Dermis blood vessel endothelial cell (primary cell): ENCODE data around the gene APLP1. TPM values are rescaled to one million over a fixed set of nuclear protein-coding genes. Genes with fewer than 3 reads are reported as not detected.
"Not testable (repeated sequence)": the region's sequence is repeated elsewhere in the genome, so short reads cannot be mapped to it uniquely, and the experiment has no call there.

ENCODE experiments used
- DNase-seq: peaks from one replicate; pipeline ENCODE4 v3.0.0; 2010
- total RNA-seq: library from RNA; depleted of rRNA; stranded (reverse); fragments of >200 nt; gene quantifications from 2 replicates; pipeline ENCODE4 v1.2.3, GENCODE V29; 2014

The APLP1 gene
- total RNA-seq, 1 donor from 2014 or later: 1.9 TPM

DNA sequence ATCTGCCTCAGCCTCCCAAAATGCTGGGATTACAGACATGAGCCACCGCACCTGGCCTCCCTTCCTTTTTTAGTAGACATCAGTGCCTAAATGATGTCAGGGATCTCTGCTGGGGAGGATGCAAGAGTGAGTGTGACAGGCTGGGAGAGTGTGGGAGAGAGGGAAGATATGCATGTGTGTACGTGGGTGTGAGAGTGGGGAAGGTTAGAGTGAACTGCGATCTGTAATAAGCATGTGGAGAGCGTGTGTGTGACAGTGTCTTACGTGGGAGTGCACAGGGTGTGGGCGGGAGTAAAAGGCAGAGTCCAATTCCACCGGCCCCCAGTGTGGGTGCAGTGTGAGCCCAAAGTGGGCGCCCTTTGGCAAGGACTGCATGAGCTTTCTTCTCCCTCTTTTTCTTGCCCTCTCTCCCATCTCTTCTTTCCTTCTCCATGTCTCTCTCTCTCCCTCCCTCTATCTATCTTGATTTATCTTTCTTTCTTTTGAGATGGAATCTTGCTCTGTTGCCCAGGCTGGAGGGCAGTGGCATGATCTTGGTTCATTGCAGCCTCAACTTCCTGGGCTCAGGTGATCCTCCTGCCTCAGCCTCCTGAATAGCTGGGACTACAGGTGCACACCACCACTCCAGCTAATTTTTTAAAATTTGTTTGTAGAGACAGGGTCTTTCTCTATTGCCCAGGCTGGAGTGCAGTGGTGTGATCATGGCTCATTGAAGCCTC, 15.2 kb upstream of the APLP1 start:
- DNase-seq: no peak

DNA sequence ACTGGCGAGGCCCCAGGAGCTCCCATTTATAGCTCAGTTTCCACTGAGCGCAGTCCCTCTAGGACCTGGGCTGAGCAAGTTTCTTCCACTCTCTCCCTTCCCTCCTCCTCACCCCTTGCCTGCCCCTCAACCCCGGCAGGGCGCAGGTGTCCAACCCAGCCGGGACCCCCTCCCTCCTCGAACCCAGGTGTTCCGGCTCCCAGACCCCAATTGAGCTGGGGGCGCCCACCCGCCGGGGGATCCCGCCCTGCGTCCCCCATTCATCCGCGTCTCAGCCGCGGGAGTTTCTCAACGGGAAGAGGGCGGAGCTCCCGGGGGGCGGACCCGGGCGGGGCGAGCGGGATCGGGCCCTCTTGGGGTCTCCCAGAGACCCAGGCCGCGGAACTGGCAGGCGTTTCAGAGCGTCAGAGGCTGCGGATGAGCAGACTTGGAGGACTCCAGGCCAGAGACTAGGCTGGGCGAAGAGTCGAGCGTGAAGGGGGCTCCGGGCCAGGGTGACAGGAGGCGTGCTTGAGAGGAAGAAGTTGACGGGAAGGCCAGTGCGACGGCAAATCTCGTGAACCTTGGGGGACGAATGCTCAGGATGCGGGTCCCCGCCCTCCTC, 11.7 kb upstream of the APLP1 start, which contains the start of gene KIRREL2:
Gene KIRREL2, plus strand, starts transcription at position 366 of the 604 bp plus-strand sequence. Its CDS starts 209 bp downstream, at position 575.
- no peak for DNase-seq

DNA sequence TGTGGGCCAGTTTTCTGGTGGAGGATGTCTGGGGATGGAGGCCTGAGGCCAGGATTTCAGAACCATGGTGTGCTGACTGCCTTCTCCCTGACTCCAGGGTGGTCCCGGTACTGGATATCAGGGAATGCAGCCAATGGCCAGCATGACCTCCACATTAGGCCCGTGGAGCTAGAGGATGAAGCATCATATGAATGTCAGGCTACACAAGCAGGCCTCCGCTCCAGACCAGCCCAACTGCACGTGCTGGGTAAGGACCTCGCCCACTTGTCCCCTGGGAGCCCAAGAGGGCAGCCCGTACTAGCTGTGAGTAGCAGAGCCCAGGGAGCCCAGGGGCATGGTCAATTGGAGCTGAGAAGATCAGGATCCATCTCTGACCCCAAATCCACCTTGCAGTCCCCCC, 10.1 kb upstream of the APLP1 start:
- no peak for DNase-seq

DNA sequence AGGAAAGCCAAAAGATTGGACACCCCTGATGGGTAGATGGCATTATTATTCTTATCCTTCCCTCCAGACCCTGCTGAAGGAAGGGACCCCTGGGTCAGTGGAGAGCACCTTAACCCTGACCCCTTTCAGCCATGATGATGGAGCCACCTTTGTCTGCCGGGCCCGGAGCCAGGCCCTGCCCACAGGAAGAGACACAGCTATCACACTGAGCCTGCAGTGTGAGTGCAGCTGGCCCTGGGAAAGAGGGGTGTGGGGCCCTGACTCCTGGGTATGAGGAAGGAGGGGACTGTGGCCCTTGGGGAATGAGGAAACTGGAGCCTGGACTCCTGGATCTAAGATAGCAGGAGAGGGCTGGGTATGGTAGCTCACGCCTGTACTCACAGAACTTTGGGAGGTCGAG, 9.0 kb upstream of the APLP1 start:
- DNase-seq: no peak

DNA sequence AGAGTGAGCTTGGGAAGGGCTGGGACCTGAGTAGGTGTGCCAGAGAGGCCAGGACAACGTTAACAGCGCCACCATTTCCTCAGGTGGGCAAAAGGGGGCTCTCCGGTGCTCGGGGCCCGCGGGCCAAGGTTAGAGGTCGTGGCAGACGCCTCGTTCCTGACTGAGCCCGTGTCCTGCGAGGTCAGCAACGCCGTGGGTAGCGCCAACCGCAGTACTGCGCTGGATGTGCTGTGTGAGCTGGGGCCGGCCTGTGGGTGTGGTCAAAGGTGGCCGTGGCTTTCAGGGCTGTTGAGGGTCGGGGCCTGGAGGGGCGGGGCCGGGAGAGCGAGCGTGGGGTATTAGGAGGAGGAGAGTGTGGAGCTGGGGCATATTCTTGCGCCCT, 7.9 kb upstream of the APLP1 start:
- DNase-seq: no peak

DNA sequence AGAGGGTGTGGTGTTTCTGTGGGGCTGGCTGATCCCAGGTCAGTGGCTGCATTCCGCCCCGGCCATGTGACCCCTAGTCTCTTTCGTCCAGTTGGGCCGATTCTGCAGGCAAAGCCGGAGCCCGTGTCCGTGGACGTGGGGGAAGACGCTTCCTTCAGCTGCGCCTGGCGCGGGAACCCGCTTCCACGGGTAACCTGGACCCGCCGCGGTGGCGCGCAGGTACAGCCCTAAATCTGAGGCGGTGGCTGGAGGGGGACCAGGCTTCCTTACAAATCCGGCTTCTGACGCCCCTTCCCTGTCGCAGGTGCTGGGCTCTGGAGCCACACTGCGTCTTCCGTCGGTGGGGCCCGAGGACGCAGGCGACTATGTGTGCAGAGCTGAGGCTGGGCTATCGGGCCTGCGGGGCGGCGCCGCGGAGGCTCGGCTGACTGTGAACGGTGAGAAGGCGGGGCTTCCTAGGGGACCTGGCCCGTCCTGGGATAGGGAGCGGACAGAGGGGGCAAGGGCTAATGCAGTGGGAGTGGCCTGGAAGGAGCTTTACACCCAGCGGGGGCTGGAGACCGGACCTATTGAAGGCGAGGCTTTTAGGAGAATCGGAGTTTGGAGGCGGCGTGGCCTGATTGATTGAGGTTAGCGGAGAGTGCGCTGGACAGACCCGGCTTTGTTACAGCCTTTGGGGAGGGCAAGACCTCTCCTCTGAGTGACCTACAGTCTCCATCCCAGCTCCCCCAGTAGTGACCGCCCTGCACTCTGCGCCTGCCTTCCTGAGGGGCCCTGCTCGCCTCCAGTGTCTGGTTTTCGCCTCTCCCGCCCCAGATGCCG, 7.3 kb upstream of the APLP1 start:
- no peak for DNase-seq

DNA sequence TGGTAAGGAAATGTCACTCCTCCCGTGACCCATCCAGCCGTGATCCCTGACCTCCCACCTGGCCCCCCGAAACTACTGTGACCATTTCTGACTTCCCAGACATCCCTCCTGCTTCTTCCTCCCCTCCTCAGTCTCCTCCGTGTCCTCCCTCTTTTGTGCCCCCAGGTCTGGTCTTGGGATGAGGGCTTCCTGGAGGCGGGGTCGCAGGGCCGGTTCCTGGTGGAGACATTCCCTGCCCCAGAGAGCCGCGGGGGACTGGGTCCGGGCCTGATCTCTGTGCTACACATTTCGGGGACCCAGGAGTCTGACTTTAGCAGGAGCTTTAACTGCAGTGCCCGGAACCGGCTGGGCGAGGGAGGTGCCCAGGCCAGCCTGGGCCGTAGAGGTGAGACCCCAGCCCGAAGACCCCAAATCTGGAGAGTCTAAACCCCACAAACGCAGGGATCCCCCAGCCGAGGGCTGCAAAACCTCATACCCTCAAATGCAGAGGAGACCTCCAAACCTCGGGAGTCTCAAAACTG, 6.7 kb upstream of the APLP1 start:
- no peak for DNase-seq

DNA sequence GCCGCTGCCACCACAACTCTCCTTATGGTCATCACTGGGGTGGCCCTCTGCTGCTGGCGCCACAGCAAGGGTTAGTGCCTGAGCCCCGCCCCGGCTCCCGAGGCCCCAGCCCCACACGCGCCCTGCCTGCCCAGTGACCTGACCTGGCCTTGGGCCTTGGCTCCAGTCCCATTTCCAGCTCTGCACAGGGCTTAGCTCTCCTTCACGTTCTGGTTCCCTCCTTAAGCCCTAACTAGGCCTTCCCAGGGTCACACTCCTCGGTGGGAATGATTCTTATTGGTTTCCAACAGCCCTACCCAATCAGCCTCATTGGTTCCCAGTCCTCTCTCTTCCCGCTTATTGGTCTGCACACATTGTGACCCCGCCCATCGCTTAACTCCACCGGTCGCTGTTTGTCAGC, 5.8 kb upstream of the APLP1 start:
- no peak for DNase-seq

DNA sequence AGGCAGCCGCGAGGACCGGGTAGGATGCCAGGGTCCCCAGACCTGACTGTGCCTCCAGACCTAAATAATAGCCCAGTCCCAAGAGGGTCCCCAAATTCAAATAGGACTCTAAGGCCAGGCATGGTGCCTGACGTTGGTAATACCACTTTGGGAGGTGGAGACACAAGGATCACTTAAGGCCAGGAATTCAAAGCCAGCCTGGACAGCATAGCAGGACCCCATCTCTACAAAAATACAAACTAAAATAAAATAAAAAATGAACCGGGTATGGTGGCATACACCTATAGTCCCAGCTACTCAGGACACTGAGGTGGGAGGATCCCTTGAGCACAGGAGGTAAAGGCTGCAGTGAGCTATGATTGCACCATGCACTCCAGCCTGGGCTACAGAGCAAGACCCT, 5.4 kb upstream of the APLP1 start:
- no peak for DNase-seq

DNA sequence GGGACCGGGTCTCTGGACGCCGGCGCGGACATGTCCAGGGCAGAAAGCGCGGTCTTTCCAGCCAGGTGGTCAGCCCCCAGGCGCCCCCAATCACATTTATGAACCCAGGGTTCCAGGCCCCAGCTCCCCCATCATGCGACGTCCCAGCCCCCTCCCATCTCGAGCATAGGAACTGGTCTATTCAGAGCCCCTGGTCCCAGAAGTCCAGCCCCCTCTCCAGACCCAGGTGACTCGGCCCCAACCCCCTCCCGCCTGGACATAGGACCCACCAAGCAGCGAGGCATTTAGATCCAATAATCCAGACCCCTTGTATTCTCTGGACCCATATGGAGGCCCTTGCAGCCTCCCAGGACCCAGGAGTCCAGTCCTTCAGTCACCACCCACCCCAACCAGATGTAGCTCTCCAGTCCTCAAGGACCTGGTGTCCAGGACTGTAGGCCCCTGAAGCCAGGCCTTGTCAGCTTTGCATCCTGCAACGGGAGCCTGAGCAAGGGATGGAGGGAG, 501 bp downstream of the APLP1 start:
- no peak for DNase-seq

DNA sequence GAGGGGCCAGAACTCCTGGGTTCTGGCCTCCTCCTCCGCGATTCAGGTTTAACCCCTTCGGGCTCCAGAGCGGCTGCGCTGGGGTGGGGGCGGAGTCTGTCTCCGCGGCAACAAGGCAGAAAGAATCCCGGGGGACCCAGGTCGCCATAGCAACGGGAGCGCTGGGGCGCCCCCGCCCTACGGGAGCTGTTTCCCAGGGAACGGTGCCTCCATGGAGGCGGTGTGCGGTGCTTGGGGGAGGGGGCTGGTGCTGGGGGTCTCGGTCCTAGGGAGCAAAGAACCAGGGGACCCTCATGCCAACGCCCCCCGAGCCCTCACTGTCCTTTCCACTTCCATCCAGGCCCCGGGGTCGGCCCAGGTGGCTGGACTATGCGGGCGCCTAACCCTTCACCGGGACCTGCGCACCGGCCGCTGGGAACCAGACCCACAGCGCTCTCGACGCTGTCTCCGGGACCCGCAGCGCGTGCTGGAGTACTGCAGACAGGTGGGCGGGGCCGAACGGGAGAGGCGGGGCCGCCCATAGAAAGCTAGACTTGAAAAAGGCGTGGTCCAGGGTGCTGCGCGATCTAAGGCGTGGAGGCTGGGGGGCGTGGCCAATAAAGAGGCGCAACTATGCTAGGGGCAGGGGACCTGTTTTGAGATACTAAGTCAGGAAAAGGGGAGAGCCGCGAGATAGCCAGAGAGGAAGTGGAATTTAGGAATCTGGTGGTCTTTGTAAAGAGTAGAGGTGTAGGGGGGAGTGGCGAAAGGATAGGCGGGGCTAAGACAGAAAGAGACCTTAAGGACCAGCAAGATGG, 1.2 kb downstream of the APLP1 start:
- peak; percentile 70 for DNase-seq

DNA sequence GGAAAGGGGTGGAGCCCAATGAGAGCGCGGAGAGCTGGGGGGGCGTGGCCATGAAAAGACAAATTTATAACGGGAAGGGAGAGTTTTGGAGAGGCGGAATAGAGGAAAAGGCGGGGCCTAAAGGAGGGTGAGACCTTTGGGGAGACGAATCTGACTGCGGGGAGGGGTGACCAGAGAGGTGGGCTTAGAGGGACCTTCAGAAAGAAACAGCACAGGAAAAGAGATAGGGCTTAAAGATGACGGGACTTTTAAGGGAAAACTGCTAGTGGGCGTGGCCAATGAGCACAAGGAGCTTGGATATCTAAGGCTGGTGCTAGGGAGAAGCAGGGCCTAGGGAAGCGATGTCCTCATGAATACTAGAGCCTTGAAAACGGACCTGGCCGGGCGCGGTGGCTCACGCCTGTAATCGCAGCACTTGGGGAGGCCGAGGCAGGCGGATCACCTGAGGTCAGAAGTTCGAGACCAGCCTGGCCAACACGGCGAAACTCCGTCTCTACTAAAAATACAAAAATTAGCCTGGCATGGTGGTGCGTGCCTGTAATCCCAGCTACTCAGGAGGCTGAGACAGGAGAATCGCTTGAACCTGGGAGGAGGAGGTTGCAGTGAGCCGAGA, 1.9 kb downstream of the APLP1 start:
- DNase-seq: not testable (repeated sequence)

DNA sequence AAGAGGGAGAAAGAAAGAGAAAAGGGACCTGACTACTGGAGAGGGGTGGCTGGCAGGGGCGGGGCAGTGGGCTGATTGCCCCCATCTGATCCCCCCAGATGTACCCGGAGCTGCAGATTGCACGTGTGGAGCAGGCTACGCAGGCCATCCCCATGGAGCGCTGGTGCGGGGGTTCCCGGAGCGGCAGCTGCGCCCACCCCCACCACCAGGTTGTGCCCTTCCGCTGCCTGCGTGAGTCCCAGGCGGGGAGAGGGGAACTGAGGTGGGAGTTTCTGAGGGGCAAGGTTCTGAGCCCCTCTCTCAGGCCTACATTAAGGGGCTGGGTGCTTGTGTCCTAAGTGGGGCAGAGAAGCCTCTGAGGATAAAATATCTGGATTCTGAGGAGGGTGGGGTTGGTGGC, 2.4 kb downstream of the APLP1 start:
- no peak for DNase-seq

DNA sequence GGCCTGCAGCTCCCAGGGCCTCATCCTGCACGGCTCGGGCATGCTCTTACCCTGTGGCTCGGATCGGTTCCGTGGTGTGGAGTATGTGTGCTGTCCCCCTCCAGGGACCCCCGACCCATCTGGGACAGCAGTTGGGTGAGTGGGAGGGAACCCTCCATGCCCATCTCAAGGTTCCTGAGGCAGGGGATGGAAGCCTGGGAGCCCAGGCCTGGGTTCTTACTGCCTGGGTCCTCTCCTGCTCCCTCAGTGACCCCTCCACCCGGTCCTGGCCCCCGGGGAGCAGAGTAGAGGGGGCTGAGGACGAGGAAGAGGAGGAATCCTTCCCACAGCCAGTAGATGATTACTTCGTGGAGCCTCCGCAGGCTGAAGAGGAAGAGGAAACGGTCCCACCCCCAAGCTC, 3.2 kb downstream of the APLP1 start:
- no peak for DNase-seq

DNA sequence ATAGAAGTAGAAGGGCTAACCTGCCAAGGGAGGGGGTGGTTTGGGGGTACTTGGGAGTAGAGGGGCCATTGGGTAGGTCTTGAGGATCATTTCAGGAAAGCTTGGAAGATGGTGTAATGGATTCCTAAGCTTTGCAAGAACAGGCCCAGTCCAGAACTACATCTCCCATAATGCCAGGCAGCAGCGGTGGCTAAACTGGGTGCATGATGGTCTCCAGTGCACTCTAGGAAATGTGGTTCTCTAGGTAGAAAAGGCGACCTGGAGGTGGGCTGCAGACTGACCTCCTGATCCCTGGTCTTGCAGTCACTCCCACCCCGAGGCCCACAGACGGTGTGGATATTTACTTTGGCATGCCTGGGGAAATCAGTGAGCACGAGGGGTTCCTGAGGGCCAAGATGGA, 3.8 kb downstream of the APLP1 start:
- no peak for DNase-seq

DNA sequence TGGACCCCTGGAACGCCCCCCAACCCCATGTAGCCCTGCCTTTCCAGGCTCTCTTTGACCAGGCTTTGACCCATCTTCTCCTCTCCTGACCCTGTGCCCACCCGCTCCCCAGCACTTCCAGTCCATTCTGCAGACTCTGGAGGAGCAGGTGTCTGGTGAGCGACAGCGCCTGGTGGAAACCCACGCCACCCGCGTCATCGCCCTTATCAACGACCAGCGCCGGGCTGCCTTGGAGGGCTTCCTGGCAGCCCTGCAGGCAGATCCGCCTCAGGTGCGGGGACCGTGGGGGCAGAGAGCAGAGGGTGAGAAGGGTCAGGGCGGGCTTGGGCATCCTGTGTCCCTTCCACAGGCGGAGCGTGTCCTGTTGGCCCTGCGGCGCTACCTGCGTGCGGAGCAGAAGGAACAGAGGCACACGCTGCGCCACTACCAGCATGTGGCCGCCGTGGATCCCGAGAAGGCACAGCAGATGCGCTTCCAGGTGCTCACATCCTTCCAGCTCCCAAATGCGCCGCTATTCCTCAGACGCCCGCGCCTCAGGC, 6.1 kb downstream of the APLP1 start:
- no peak for DNase-seq

DNA sequence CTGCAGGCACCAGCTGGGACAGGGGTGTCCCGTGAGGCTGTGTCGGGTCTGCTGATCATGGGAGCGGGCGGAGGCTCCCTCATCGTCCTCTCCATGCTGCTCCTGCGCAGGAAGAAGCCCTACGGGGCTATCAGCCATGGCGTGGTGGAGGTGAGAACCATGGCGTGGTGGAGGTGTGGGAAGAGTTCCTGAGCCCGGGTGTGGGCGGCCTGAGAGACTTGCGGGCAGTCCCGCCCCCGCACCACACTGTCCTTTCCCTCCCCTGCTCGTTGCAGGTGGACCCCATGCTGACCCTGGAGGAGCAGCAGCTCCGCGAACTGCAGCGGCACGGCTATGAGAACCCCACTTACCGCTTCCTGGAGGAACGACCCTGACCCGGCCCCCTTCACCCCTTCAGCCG, 10.7 kb downstream of the APLP1 start:
- DNase-seq: no peak

DNA sequence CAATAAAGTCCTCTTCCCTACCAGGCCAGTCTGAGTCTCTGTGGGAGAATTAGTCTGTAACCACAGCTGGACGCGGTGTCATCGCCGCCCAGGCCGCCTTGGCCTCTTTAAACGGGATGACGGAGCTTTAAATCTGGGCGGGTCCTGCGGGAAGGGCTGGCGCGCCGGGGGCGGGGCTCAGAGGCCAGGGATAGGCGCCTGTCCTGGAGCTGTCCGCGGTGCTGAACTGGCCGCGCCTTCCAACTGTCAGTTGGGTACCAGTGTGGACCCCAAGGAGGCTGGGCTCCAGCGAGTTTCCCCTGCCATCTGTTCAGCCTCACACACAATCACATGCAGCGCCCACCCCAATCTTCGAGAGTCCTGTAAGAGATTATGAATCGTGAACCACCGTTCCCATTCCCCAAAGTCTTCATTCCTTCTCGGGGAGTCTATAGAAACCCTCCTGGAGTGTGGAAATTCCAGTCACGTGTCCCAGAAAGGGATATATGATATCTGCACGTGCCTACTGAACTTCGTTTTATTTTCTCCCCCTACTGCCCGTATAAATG, 11.5 kb downstream of the APLP1 start:
- peak; percentile 85 for DNase-seq

DNA sequence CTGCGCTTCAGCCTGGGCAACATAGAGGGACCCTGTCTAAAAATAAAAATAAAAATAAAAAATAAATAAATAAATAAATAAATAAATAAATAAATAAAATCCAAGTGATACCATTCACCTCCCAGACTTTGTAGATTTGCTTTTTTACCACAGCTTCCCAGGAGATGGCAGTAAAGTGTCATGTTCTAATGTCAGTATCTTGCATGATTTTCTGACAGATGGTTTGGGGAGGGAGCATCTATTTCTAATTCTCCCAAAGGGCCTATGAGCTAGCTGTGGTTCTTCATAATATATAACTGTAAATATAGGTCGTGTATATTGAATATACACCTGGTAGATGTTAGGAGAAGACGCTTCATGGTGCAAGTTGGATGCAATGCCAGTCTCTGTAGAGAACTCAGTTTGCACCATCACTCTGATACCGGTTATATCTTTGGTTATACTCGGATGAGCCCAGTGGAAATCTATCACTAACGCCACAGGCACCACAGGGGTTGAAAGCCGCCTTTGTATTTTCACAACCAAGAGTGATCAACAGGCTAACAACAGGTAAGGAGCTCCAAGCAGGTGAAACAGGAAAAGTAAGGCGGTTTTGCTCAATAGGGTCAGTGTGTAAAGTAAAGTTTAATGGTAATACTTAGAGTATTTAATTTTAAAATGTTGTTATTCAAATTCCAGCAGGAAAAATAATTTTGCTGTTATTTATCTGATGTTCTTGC, 13.9 kb downstream of the APLP1 start:
- peak; percentile 83 for DNase-seq

DNA sequence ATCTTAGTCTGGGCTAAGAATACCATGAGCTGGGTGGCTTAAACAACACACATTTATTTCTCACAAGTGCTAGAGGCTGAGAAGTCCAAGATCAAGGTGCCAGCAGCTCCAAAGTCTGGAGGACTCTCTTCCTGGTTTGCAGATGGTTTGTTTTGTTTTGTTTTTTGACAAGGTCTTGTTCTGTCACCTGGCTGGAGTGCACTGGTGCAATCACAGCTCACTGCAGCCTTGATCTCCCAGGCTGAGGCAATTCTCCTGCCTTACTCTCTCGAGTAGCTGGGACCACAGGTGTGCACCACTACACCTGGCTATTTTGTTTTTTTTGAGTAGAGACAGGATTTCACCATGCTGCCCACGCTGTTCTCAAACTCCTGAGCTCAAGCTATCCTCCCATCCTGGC, 15.5 kb downstream of the APLP1 start:
- no peak for DNase-seq
